HG03175 (cell line): ENCODE measurements around the gene CCNY.

Source experiments
- ATAC-seq: cut with Tn5 transposase; IDR thresholded peaks from one replicate; pipeline ENCODE4 v1.9.1; 2021; ENCODE audit warnings: mild to moderate bottlenecking, moderate library complexity; ENCODE audit not compliant: unreplicated experiment

Gene CCNY

DNA sequence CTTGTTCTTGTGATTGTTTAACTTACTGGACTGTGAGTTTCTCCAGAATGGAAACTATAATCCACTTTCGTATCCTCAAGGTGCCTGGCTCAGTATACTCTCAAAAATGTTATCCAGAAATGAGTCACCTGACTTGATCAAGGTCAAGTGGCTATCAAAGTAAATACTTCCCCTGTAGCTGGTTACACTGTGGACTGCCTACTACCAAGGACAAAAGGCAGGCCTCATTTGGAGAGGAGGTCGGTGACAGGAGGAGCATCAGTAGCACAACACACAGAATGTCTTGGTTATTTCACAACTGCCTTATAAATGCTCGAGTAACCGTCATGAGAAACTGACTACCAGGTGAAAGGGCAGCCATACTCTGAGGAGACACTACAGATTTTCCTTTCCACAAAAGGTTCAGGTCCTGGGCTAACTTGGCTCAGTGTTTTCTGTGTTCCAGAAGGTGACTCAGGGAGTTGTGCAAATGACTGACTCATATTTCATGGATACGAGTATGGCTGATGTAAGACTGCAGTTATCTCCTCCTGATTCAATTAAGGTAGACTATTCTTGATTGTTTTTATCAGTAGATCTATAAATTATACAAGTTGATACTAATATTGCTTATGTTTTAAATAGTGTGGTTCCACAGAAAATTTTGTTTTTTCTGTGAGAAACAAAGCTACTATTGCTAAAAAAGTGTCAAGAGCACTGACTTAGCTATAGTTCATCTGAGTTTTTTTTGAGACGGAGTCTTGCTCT, 4.2 kb upstream of the CCNY start:
- ATAC-seq, result no peak

DNA sequence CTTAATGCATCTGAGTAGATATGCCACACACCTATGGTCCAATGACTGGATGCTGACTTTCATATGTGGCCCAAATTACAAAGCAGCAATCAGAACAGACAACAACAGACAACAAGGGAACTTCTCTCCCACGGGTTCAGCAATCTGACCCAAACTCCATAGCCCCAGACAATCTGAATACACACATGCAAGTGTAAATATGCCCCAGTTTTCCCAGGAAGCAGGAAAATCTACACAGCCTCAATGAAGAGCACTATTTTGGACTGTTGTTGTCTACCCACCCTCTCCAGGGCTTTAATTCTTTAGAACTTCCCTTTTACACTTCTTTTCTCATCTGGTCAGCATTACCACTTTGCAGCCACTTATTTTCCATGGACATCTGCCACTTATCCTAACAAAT, 2.0 kb upstream of the CCNY start:
- no peak for ATAC-seq

DNA sequence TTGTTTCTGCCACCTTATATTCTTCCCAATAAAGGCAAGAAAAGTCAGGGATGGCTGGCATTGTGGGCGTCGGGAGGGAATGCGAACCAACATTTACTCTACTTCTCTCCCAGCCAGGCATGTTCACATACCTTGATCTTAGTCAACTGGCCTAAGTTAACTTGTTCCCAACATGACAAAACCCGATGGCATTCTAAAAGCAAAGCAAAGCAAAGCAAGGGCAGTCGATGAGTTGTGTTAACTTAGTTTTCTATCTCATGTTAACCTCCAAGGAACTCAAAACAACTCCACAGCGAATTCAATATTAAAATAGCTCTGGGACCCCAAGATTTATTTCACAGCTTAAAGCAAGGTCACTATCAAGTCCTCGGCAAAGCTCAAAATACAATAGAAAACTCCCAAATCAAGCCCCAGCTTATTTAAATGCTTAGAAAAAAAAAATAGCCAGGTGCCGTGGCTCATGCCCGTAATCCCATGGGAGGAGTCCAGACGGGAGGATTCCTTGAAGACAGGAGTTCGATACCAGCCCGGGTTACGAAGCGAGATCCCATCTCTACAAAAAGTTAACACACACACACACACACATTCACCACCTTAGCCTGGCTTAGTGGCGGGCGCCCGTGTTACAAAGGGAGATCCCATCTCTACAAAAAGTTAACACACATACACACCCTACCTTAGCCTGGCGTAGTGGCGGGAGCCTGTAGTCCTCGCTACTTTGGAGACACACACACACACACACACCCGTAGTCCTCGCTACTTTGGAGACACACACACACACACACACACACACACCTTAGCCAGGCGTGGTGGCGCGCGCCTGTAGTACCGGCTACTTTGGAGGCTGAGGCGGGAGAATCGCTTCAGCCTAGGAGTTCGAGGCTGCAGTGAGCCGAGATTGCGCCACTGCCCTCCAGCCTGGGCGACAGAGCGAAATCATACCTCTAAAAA, 901 bp upstream of the CCNY start:
- ATAC-seq, result peak; percentile 10

DNA sequence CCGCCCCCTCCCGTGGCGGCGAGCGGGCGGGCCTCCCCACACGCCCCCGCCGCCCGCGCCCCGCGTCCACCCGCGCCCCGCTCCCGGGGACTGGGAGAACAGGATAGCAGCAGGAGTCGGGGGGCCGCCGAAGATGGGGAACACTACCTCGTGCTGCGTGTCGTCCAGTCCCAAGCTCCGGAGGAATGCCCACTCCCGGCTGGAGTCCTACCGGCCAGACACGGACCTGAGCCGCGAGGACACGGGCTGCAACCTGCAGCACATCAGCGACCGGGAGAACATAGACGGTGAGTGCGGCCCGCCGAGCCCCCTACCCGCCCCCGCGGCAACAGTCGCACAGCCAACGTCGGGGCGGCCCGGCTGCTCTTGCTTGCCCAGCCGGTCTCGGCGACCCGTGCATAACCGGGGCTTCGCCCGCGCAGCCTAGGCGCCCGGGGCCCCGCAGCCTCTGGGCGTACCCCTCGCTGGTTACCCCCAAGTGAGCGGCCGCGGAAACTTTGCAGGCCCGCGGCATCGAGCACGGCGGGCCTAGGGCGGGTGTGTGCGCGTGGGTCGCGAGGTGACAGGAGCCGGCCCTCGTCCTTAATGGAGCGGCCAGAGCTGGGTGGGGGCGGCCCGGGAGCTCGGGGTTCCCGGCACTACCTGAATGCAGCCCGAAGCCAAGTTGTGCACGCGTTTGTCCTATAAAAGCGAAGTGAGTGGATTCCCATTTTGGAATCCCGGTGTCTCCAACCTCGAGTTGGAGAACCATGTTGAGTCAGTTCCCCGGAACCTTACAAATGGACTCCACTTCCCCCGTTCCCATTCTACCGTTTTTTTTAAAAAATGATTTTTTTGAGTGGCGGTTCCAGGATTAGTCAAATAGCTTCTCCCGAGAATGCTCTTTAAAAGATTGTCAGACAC, 863 bp downstream of the CCNY start:
- peak; percentile 8 for ATAC-seq

DNA sequence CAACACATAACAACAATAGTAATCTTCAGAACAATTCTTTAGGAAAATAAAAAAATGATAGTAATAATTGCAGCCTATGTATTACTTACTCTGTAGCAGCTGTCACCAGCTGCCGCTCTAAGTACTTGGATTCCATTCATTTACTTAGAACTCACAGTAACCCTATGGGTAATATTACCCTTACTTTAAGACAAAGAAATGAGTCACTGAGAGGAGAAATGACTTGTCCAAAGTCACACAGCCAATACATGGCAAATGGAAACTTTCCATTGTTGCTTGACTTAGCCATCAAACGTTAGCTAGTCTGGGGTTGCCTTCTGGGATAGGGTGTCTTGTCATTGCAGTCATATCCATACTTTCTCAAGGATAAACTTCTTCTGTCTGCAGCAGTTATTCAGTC, 3.6 kb downstream of the CCNY start:
- ATAC-seq, result peak; percentile 36

DNA sequence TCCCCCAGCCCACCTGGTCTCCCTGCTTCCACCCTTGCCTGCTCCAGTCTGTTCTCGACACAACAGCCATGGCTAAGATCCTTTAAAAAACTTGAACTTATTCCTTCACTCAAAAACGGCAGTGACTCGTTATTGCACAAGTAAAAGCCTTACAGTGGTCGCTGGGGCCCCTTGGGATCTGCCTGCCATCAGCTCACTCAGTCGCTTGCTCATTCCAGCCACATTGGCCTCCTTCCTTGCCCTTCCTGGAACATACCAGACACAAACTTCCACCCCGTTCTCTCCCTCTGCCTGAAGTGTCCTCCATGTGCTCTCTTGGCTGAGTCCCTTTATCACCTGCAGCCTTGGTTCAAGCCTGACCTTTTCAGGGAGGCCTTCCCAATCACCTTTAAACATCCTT, 4.7 kb downstream of the CCNY start:
- no peak for ATAC-seq

DNA sequence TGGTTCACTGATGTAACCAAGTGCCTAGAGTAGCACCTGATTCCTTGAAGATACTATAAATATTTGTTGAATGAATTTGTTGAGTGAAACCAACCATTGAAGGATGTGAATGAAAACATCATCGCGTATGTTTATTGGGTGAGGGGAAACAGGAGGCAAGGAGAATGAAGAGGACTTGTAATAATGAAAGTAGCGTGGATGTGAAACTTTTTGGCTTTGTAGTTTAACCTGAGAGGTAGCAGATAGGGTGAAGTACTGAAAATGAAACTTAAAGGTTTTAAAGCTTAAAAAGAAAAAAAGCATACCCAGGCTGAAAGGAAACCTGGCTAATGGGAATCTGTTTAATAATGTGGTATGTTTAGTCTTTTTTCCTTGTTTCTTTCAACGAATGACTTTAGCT, 5.2 kb downstream of the CCNY start:
- peak; percentile 80 for ATAC-seq

DNA sequence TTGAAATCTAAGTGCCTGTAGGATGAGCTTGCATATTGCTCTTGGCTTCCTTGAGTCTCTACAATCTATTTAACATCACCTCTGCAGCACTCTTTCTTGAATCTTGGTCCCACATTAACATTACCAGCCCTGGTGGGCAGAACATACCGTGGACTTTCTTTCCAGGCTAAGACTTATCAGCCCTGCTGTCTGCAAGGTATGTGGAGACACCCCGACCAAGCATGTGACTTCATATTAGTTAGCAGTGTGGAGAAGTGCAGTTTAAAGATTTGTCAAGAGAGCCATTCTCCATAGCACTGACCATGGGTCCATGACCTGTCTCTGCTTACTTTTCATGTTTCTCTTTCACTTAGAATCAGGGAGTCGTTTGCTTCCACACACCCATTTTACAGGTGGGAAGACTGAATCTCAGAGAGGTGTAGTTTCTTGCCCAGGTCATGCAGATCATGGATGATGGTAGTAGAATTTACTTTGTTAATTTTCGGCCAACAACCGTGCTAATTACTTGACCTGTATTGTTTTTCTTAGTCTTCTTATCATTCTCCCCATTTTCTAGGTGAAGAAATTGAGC, 6.0 kb downstream of the CCNY start:
- no peak for ATAC-seq

DNA sequence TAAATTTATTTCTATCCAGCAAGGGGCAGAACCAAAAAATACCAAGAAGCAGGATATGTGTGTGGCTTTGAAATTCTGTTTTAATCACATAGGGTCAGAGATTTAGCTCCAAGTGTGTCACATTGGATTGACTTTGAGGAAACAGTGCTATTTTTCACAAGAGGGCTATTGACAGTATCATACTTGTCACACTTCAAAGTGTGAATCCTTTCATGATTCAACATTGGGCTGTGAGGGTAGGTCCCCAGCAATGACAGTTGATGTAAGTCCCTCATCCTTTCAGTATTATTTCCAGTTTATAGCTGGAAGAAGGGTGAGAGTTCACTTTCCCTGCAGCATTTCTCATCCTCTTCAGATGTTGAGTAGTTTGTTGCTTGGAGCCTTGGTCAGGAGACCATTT, 7.4 kb downstream of the CCNY start:
- ATAC-seq, result no peak

DNA sequence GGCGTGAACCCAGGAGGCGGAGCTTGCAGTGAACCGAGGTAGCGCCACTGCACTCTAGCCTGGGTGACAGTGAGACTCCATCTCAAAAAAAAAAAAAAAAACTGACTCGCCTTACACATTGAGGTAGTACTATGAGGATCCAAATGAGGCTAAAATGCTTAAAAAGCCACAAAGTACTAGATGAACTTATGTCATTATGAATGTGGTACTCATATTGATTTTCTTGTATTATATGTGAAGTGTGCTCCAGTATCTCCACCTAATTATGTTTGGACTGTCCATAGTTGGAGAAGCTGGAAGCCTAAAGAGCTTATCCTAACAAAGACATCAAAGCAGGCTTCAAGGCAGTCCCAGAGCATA, 9.1 kb downstream of the CCNY start:
- ATAC-seq, result no peak

DNA sequence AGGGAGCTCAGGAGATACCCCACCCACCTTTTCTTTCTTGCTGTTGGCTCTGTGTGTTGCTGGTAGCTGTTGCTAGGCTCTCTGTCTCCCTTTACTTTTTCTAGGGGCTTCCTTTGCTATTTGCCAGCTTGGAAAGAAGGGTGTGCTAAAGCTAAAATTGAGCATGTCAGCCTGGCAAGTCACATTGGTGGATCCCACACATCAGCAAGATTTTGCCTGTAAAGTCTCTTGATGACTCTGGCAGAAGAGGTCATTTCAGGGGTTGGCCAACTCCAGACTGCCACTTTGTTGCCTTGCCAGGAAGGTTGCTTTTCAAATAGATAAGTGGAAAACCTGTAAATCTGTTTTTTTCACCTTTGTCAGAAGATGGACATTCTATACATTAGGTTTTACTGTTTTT, 9.9 kb downstream of the CCNY start:
- no peak for ATAC-seq

DNA sequence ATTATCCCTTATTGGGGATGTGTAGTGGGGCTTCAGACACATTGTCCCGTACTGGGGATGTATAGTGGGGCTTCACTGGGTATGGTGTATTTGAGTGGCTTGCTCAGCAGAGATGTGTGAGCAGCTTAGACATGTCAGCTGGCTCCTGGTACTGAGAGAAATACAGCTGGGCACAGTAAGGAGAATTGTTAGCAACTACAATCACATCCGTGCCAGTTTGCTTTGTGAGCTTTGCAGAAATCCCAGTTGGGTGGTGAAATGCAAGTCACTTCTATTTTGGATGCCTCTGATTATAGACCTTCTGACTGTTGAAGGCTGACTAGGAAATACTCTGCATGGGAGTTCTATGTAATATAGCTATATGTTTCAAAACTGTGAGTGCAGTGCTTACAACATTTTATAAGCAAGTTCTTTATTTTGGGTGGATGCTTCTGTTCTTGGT, 10.8 kb downstream of the CCNY start:
- ATAC-seq, result no peak

DNA sequence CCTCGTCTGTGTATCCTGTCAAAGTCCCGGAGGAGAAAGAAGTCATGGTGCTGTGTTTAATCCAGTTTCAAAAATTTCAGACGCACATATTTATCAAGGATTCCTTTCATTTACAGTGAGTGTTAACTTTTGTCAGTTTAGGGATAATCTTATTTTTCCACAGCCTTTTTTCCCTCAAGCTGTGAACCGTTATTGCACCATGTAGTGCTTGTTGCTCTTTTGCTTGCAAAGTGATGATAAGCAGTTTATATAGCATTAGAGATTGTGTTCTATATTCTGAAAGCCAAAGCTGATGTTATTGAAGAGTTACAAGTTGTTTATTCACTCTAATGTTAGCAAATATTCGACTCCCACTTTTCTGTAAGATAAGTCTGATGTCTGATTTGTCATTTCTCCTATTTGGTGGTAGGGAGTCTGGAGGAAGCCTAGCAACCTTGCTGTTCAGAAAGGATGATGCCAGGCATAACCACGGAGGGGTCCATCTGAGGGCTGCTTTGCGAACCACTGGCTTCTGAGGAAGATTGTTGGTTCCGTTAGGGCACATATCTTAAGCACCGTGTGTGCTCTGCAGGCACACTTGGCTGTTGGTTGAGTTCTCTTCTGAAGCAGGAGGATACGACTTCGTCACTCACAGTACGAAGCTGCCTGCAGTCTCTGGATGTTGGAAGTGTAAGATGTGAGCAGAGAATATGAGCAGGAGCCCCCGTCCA, 11.7 kb downstream of the CCNY start:
- no peak for ATAC-seq

DNA sequence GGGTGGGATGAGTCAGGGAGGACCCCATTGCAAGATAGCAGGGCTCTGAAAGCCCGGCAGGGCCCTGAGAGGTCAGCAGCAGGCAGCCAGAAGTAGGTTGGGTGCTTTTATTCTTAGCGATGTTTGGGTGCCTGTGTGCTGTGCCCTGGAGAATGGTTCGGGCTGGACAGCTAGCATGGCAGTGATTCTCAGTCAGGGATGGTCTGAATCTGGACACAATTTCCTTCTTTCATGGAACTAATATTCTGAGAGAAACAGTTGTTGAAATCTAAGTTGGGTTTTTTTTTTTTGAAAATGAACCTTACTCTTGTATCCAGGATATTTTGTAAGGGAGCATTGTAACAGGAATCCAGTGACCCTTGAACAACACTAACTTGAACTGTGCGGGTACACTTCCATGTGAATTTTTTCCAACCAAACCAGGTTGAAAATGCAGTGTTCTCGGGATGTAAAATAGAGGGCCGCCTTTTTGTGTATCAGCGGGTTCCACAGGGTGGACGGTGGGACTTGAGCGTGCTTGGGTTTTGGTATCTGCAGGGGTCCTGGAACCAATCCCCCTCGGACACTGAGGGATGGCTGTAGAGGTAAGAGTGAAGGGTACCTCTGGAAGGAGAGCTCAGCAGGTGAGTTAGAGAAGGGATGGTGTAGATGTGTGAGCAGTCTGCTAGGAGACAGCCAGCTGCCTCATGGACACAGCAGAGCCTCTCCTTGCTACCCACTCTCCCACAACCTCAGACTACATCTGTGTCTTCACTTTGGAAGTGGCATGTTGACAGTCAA, 12.5 kb downstream of the CCNY start:
- no peak for ATAC-seq

DNA sequence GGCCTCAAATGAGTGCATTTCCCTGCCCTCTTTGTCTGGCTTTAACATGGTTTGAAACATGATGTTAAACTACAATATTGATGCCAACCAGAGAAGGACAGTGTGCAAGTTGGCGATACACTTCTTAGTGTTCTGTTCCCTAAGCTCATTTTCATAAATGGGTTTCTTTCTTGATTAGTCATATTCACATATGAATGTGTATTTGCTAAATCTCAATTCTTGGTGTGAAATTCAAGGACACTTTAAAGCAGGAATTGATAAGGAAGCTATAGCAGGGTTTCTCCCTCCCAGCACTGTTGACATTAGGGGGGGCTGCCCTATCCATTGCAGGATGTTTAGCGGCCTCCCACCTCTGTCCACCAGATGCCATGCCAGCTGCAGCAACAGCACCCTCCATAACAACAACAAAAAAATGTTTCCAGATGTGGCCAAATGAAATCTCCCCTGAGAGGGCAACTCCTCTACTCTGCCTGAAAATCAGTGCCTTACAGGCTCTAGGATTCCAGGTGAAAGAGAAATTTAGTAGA, 13.1 kb downstream of the CCNY start:
- ATAC-seq, result no peak

DNA sequence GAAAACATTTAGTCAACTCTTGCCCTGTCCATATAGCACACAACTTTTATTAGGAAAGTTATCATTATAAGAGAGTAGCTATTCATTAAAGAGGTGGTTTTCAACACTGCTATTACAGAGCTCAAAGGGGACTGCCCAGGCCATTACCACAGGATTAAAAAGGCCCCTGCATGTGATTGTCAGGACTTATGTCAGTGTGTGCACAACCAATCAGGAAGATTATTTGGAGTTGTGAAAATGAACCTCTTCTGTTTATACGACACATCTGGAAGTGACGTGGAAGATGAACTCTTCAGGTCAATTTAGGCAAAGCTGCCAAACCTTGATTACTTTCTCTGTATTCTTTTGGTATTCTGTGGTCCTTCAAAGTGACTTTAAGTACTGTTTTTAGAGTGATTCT, 14.7 kb downstream of the CCNY start:
- ATAC-seq, result no peak

DNA sequence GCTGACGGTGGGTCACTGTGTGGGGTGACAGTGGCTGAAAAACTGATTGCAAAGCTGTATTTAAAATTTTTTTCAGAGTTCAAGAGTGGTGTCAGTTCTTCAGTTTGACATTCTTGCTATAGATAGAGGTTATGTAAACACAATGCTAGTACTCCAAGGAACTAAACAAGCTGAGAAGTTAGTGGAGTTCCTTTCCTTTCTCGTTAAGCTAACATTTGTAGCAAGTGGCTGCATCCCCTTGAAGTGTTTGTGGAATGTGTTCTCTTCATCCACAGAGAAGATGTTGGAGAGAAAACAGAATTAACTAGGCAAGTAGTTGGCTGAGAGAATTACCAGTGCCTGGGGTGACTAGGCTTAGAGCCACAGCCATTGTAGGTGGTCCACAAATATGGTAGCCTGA, 15.8 kb downstream of the CCNY start:
- no peak for ATAC-seq

DNA sequence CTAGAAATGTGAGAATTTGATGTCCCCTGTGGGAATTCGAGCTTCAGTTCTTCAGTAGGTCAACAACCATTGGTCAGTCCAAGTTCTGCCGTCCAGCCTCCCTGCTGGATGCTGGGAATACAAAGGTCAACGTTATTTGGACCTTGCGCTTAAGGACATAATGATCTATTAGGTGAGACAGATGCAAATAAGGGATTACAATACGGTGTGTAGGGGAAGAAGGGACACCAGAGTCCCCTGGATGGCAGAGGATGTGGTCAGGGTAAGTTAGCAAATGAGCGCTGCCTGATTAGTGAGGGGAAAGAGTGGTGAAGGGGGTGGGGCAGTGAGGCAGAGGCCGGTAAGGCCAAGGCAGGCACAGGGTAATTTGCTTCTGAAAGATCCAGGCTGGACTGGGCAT, 16.2 kb downstream of the CCNY start:
- ATAC-seq, result no peak

DNA sequence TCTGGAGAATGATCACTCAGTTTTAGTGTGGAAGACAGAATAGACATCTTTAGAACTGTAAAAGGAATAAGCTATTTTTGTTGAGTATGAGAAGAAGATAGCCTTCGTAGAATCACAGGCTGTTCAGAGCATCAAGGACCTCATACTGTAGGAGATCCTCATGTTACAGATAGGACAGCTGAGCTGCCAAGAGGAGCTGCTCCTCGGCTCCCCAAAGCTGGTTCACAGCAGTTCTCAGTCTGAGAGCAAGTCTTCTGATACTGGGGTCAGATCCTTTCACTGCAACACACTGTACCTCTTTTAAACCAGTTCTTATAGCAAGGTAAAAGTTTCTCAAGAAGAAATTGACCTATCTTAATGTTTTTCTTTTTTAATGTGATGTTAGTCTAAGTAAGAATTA, 17.1 kb downstream of the CCNY start:
- ATAC-seq, result no peak
